ENCODE measurements around the gene TBC1D22A.

The TBC1D22A gene

GRCh38 chr22:47065756-47066615, 303.5 kb downstream of the TBC1D22A start:
- no peak for DNase-seq

DNA sequence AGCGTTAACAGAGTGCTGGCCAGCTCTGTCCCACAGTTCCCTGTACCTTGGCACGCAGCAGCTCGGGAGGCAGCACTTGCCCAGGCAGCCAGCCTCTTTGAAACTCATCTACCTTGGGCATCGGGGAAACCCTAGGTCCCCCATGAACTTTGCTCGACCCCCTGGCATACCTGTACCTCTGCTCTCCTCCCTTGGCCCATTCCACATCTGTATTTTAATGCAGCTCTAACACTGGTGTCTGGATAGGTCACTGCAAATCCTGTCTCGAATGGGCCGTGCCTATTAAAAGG, 304.1 kb downstream of the TBC1D22A start:
- DNase-seq = no peak

- no peak for DNase-seq
Measured at GRCh38 chr22:47067321-47067890, 305.0 kb downstream of the TBC1D22A start.

GRCh38 chr22:47067911-47068625, 305.6 kb downstream of the TBC1D22A start:
- DNase-seq = no peak

DNA sequence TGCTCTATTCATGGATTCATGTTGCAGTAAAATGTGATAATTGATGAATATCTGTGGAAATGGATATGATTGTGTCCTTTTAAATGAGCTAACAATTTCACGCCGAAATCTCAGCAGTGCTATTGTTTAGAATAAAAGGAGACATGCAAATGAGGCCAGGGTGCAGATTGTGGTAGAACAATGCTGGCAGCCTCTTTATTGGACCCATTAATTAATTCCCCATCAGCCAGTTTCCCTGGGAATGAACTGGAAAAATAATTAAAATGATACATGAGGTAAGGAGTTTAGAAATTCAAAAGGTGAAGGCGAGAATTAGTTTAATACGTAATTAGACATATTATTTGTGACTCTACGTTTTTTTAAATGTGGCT, 306.2 kb downstream of the TBC1D22A start:
- no peak for DNase-seq

DNA sequence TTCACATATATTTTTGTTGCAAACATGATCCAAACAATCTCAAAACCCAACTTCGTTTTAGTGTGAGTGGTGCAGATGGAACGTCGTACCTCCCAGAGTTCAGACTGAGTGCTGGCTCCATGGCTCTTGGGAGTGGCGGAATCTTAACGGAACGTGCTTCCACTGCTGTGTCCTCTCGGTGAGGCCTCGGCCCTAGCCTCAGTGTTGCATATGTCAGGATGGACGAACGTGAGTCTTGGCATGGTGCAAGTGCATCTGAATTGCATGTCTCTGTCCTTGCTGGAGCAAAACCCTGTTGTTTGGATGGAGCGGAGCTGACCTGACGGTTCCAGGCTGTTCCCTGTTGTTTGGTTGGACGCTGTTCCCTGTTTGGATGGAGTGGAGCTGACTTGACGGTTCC, 306.8 kb downstream of the TBC1D22A start:
- no peak for DNase-seq

DNA sequence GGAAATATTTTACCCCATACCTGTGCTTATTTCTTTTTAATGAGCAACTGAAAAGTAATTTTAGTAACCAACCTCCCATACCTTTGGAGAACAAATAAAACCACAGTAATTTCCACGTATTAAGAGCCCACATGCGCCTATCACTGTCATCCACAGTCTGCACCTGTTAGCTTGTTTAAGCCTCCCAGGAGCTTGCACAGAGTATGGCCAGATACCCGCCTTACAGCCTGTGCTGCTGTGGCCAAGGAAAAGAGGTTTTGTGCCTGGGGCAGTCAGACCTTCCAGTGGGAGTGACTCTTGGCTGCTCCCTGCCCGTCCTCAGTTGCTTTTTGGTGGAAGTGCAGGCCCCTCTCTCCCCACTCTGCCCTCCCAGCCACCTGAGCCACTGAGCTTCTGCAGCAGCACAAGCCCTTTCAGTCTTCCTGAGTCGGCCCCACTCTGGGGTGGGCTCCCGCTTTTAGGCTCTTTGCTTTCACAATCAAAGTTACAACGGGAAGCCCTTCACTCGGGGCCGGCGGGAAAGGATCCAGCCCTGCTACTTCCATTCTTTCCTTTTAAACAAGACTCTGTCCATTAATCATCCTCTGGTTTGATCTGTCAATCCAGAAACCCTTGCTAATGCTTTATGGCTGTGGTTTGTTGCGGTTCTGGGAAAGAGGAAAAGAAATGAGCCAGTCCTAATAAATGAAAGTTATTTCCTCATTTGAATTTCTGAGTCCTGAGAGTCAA, 308.8 kb downstream of the TBC1D22A start:
- peak; percentile 74 for DNase-seq

- no peak for DNase-seq
Measured at GRCh38 chr22:47071807-47072641, 309.6 kb downstream of the TBC1D22A start.

- no peak for DNase-seq
Measured at GRCh38 chr22:47072642-47072967, 310.2 kb downstream of the TBC1D22A start.

DNA sequence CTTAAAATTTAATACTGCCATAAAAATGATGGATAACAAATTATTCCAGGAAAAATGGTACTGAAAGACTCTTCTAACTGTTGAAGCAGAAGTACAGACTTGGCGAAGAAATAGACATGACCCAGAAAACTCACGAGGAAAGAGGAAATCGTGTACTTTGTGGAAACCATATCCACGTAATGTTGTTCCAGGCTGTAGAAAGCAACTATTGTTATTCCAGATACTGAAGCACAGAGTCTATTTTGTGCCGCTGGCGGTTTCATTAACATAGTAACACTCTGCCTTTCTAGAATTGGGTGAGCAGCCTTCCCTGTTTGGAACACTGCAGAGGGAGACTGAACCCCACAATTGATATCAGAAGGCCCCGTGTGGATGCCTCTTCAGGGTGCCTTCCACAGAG, 310.6 kb downstream of the TBC1D22A start:
- no peak for DNase-seq

GRCh38 chr22:47074105-47074504, 311.7 kb downstream of the TBC1D22A start:
- DNase-seq = no peak

DNA sequence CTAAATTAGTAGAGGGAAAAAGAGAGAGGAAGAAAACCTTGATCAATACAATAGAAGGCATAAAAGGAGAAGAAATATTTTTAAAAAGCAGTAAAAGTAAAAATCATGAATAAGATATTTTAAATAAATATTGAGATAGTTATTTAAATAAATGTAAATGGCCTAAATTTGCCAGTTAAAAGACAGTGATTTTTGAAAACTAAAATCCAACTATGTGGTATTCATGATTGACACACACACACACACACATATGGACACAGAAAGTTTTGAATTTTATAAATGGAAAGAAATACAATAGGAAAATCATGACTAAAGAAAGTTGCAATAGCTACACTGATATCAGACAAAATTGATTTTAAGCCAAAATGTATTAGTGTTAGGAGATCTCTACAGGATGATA, 313.1 kb downstream of the TBC1D22A start:
- no peak for DNase-seq

DNA sequence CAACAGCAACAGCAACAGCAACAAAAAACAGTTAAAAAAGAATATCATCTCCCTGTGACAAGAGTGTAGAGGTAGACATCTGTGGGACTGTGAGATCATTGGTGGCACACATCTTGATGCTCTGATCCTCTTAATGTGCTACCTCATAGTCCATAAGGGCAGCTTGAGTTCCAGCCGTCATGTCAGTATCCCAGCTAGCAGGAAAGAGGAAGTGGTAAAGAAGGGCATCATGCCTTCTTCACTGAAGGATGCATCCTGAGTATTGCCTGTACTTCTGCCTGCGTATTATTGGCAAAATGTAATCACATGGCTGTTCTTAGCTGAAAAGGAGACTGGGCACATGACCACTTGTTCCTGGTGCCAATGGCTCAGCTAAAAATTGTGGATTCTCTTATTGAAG, 314.3 kb downstream of the TBC1D22A start:
- no peak for DNase-seq

GRCh38 chr22:47080100-47080499, 317.6 kb downstream of the TBC1D22A start:
- DNase-seq = no peak

DNA sequence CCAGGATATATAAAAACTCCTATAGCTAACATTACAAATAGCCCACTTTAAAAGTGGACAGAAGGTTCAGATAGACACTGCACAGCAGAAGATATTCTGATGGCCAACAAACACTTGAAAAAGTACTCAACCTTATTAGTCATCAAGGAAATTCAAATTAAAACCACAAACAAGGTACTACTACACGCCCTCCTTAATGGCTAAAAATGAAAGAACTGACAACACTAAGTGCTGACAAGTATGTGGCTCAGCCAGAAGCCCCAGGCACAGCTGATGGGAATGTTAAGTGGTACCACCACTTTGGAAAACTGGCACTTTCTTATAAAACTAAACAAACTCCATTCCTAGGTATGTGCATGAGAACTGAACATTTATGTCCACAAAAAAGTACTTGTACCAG, 320.1 kb downstream of the TBC1D22A start:
- no peak for DNase-seq

DNA sequence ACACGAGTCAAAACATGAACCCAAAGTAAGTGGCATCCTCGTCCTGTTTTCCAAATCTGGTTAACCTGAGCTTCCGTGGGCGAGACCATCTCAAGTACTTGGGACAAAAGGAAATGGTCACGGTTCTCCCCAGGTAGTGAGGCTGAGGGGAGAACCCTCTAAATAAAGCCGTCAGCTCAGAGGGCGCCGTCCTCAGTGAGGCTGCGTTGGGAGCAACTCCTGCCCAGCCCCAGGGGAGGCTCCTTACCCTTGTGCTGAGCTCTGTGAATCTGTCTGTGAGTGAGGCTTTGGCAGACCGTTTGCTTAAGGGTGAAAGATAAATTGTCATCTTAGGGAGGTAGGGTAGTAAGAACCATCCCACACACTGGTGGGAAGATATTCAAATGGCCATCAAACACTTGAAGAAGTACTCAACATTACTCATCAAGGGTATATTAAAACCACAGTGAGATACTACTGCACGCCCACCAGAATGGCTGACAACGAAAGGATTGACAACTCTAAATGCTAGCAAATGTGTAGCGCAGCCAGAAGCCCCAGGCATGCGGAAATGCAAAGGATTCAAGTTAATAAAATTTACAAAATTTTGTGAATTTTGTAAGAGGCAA, 321.0 kb downstream of the TBC1D22A start:
- no peak for DNase-seq

DNA sequence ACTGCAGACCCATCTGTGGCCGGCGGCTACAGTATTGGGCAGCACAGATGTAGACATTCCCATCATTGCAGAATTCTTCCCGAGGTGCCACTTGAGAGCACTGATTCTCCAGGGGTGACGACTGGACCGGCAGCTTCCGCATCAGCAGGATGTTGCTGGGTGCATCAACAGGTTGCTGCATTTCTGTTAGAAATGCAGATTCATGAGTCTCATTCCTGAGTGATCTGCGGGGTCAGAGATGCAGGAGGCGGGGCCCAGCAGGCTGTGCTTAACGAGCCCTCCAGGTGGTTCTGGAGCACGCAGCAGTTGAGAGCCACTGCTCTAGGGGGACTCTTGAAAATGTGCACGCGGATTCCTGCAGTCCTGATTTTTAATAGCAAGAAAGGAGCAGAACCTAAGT, 321.8 kb downstream of the TBC1D22A start:
- DNase-seq = no peak

DNA sequence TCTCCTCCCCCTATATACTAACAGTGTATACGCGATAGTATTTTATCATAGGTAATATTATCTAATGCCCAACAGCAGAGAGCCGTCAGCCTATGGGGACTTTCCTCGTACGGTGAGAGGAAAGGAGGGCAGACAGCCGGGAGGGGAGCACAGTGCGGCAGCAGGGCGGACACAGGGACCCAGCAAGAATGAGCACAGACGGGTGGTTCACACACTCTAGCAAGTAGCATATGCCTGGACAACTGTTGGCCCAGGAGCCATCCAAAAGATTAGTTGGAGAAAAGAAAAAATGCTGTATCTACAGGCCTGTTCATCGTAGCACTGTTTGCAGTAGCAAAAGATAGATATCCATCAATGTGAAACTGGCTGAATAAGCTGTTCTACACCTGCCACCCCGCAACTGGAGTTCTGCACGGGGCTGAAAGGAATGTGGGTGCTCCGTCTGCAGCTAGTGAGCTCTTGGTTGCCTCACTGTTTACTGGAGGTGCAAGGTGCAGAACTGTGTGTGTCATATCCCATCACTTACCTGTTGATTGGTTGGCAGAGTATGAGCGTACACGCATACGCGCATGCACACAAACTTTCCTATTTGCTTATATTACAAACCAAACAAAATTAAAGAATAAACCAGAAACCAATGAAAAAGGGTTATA, 324.3 kb downstream of the TBC1D22A start:
- no peak for DNase-seq

DNA sequence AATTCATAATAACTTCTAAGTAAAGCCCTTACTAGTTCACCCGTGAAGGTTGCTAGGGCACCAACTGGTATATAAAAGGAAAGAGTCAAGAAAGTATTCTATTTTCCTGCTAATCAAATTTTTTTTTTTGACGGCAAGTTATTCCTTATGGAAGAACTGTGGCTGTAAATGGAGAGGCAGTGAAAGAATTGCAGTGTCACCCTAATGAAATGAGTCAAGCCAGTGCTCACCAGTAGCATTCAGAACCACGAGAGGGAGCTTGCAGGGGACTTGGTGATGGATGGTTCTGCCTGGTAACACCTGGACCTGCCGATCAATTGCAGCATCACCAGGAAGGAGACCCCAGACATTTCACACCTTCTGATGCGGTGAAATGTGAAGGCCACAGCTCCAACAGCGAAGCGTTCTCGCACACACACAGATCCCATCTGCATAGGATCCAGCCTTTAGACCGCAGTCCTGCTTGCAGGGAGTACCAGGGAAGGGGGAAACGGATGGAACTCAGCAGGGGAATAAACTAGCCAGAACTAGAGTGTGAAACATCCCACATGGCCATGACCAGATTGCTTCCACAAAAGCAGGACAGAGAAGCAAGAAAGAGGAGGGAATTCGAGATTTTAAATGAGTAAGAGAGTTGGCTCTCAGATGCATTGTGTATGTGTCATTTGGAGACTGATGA, 326.2 kb downstream of the TBC1D22A start:
- no peak for DNase-seq

DNA sequence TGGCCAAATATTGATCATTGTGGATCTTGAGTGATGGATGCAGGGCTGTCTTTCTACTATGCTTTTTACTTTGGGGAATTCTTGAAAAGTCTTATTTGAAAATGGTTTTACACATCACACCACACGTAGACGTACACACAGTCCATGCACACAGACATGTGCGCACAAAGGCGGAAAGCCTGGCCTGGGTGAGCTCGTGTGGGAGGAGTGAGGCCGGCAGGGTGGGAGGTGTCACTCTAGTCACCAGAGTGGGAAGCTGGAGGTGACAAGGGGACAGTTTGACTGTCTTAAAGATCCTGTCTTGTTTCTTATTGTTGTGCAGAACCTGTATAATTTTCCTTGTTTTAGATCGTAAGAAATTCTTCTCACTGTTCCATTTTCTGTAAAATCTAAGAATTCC, 326.9 kb downstream of the TBC1D22A start:
- no peak for DNase-seq
